NB4 (cell line): ENCODE measurements around the gene JHY.

Source experiments
- POLR2A ChIP-seq: IDR thresholded peaks from 2 replicates; pipeline ENCODE4 v1.6.1; 2011; ENCODE audit warnings: mild to moderate bottlenecking; ENCODE audit not compliant: insufficient read length; ENCODE audit errors: extremely low read depth
- TF ChIP-seq, protein P1 (sequence below): IDR thresholded peaks from one replicate; pipeline ENCODE4 v1.5.1; 2012; ENCODE audit warnings: low read depth, low read length
- TF ChIP-seq, protein P2 (sequence below): IDR thresholded peaks from 2 replicates; pipeline ENCODE4 v1.6.1; 2011; ENCODE audit warnings: low read depth, low read length

DNA sequence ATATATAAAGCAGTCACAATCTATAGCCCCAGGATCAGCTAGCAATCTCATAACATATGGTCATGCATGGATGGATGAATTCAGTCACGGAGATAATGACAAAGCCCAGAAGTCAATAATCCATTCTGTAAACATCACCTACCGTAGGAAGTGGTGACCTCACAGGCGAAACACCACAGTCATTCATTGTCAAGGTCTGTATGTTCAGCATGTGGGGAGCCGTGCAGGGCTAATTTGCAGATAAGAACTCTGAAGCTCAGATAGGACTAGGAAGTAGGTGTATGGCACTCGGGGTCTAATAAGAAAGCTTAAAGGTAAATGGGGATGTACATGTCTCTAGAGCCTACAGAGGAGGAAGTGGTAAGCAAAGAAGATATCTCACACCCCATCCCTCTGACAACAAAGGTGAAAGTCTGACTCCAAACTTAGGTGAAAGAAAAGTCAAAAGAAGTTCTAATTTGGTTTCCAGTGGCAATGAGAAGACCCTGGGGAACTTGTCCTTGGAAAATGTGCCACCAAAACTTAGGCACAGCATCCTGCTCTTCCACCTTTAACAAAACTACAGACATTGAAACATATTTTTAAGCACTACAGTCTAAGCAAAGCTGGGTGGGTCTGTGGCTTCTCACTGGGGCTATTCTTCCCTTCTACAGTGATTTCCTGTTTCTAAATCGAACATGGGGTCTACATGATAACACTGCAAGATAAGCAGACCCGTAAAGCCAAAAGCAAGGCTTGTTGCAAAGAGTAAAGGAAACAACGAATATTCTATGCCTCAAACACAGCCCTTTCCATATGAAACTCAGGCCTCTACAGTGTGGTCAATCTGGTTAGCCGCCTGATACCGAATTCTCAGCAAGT is 39.0 kb upstream of the JHY start:
- TF ChIP-seq, protein P1, sequence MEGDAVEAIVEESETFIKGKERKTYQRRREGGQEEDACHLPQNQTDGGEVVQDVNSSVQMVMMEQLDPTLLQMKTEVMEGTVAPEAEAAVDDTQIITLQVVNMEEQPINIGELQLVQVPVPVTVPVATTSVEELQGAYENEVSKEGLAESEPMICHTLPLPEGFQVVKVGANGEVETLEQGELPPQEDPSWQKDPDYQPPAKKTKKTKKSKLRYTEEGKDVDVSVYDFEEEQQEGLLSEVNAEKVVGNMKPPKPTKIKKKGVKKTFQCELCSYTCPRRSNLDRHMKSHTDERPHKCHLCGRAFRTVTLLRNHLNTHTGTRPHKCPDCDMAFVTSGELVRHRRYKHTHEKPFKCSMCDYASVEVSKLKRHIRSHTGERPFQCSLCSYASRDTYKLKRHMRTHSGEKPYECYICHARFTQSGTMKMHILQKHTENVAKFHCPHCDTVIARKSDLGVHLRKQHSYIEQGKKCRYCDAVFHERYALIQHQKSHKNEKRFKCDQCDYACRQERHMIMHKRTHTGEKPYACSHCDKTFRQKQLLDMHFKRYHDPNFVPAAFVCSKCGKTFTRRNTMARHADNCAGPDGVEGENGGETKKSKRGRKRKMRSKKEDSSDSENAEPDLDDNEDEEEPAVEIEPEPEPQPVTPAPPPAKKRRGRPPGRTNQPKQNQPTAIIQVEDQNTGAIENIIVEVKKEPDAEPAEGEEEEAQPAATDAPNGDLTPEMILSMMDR, result no peak
- TF ChIP-seq POLR2A, result no peak
- TF ChIP-seq, protein P2, sequence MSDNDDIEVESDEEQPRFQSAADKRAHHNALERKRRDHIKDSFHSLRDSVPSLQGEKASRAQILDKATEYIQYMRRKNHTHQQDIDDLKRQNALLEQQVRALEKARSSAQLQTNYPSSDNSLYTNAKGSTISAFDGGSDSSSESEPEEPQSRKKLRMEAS, result no peak
